Activated naive CD4-positive, alpha-beta T cell treated with anti-CD3 and anti-CD28 coated beads, Interleukin-2, amount 50 U/mL, for 16 hours (primary cell): ENCODE results near the gene RPL41.

Source experiments
- DNase-seq: peaks from one replicate; pipeline ENCODE4 v3.0.0-alpha.2; 2020

The RPL41 gene

GRCh38 chr12:56157201-56158028 lies 41.0 kb downstream of the RPL41 start:
- peak; percentile 56 for DNase-seq

GRCh38 chr12:56158029-56158925 lies 41.8 kb downstream of the RPL41 start, which contains the start of gene MYL6:
TSS of gene MYL6 (plus strand) at chr12:56158359. CDS start at chr12:56158402, 43 bp downstream.
- peak; percentile 87 for DNase-seq

GRCh38 chr12:56158926-56159461 lies 42.6 kb downstream of the RPL41 start:
- DNase-seq: no peak

GRCh38 chr12:56159482-56160192 lies 43.2 kb downstream of the RPL41 start:
- no peak for DNase-seq

GRCh38 chr12:56160193-56160763 lies 43.8 kb downstream of the RPL41 start:
- DNase-seq: peak; percentile 51

GRCh38 chr12:56160894-56161689 lies 44.7 kb downstream of the RPL41 start:
- DNase-seq: no peak

GRCh38 chr12:56161690-56162351 lies 45.4 kb downstream of the RPL41 start:
- DNase-seq: no peak

- no peak for DNase-seq
Measured at GRCh38 chr12:56162468-56163290, 46.2 kb downstream of the RPL41 start.

- no peak for DNase-seq
Measured at GRCh38 chr12:56163533-56164344, 47.3 kb downstream of the RPL41 start.

- DNase-seq: no peak
Measured at GRCh38 chr12:56164345-56164729, 47.9 kb downstream of the RPL41 start.

- no peak for DNase-seq
Measured at GRCh38 chr12:56165369-56165768, 48.9 kb downstream of the RPL41 start.
